ENCODE results near the gene ZBED4. TPM values are rescaled to one million over a fixed set of nuclear protein-coding genes. Genes with fewer than 3 reads are reported as not detected.

ZBED4 gene
- total and polyA plus RNA-seq, 2 experiments from 2014 or later = 8.5 to 31.9 TPM

- Histone ChIP-seq H3K9me2 (ENCODE audit: insufficient read depth) (no peaks in the 10 kb centered on the region), H3K4me3 (no peak overlapping the region), H2AFZ (no peak overlapping the region), H4K20me1 (replicated peaks; ENCODE audit: insufficient read depth) (no peaks in the 10 kb centered on the region; the same call in 1 of the 2 replicates), H3F3A (replicated peaks; ENCODE audit: low read depth) (peaks cover 6% of the 10 kb centered on the region; the same call in 1 of the 2 replicates), H3K4me1 (ENCODE audit: insufficient read depth) (no peaks in the 10 kb centered on the region; the same call in 1 of the 2 replicates), H3K79me2 (replicated peaks; ENCODE audit: insufficient read depth) (peaks cover 17% of the 10 kb centered on the region), H3K36me3 (ENCODE audit: insufficient read depth) (no peaks in the 10 kb centered on the region), H3K4me2 (no peak overlapping the region), H3K27ac (ENCODE audit: low read depth) (no peak overlapping the region), H3K27me3 (ENCODE audit: insufficient read depth) (no peaks in the 10 kb centered on the region)
- TF ChIP-seq CREB1 (CRISPR knock-in tag; IDR thresholded peaks at IDR 0.05; ENCODE audit: low read depth) = no peak
- no peak for TF ChIP-seq EZH2phosphoT487 (IDR thresholded peaks at IDR 0.05; ENCODE audit: unreplicated experiment)
- no peak for TF ChIP-seq ZNF331 (CRISPR knock-in tag; IDR thresholded peaks at IDR 0.05; ENCODE audit: low read depth)
- TF ChIP-seq POLR2AphosphoS5 (IDR thresholded peaks at IDR 0.05; ENCODE audit: low read depth) = no peak
- no peak for TF ChIP-seq NANOG (IDR thresholded peaks at IDR 0.05; ENCODE audit: borderline replicate concordance)
- no peak for TF ChIP-seq REST (IDR thresholded peaks at IDR 0.05; ENCODE audit: unreplicated experiment)
- no peak for TF ChIP-seq EZH2 (IDR thresholded peaks at IDR 0.05; ENCODE audit: low read depth, unreplicated experiment)
- Mint-ChIP-seq H3K4me3 (no peak overlapping the region), H3K9me3 (no peaks in the 10 kb centered on the region), H3K27ac (no peak overlapping the region), H3K36me3 (ENCODE audit: low read depth) (peaks cover 2% of the 10 kb centered on the region; the same call in 1 of the 3 replicates), H3K27me3 (ENCODE audit: insufficient read depth, low read depth, poor library complexity) (peaks cover 7% of the 10 kb centered on the region), H3K4me1 (no peaks in the 10 kb centered on the region; the same call in 2 of the 3 replicates)
- DNase-seq (ENCODE audit: low spot score) (no peak), ATAC-seq (no peak)
Observed at GRCh38 chr22:49913446-49913845, 59.8 kb downstream of the ZBED4 start.

- Histone ChIP-seq H3K27me3 (ENCODE audit: insufficient read depth) (no peaks in the 10 kb centered on the region), H3K27ac (ENCODE audit: low read depth) (no peak overlapping the region), H3K79me2 (replicated peaks; ENCODE audit: insufficient read depth) (peaks cover 17% of the 10 kb centered on the region), H2AFZ (no peak overlapping the region), H3K4me3 (no peak overlapping the region), H3K4me1 (ENCODE audit: insufficient read depth) (no peaks in the 10 kb centered on the region; the same call in 1 of the 2 replicates), H3K9me2 (ENCODE audit: insufficient read depth) (no peaks in the 10 kb centered on the region), H4K20me1 (replicated peaks; ENCODE audit: insufficient read depth) (no peaks in the 10 kb centered on the region; the same call in 1 of the 2 replicates), H3K4me2 (no peak overlapping the region), H3F3A (replicated peaks; ENCODE audit: low read depth) (peaks cover 6% of the 10 kb centered on the region; the same call in 1 of the 2 replicates), H3K36me3 (ENCODE audit: insufficient read depth) (no peaks in the 10 kb centered on the region)
- ATAC-seq (no peak), DNase-seq (ENCODE audit: low spot score) (no peak)
- H3K4me1 Mint-ChIP-seq = no peaks in the 10 kb centered on the region; the same call in 2 of the 3 replicates
- no peak overlapping the region for H3K4me3 Mint-ChIP-seq
- H3K27me3 Mint-ChIP-seq (ENCODE audit: insufficient read depth, low read depth, poor library complexity) = peaks cover 7% of the 10 kb centered on the region
- H3K9me3 Mint-ChIP-seq = no peaks in the 10 kb centered on the region
- no peaks in the 10 kb centered on the region; the same call in 2 of the 3 replicates for H3K36me3 Mint-ChIP-seq (ENCODE audit: low read depth)
- no peak overlapping the region for H3K27ac Mint-ChIP-seq
- TF ChIP-seq ZNF114 (CRISPR knock-in tag; IDR thresholded peaks at IDR 0.05) (no peak), EZH2 (IDR thresholded peaks at IDR 0.05; ENCODE audit: low read depth, unreplicated experiment) (no peak), CTCF (conservative IDR thresholded peaks at IDR 0.05; ENCODE audit: low read depth in 2 of 2) (no peak), JUNB (IDR thresholded peaks at IDR 0.05; ENCODE audit: unreplicated experiment) (no peak), POLR2AphosphoS5 (IDR thresholded peaks at IDR 0.05; ENCODE audit: low read depth) (no peak), NANOG (IDR thresholded peaks at IDR 0.05; ENCODE audit: borderline replicate concordance) (no peak), ETS1 (IDR thresholded peaks at IDR 0.05) (no peak), CREB1 (CRISPR knock-in tag; IDR thresholded peaks at IDR 0.05; ENCODE audit: low read depth) (no peak), EZH2phosphoT487 (IDR thresholded peaks at IDR 0.05; ENCODE audit: unreplicated experiment) (no peak), REST (IDR thresholded peaks at IDR 0.05; ENCODE audit: unreplicated experiment) (no peak)
Observed at GRCh38 chr22:49914256-49914655, 60.6 kb downstream of the ZBED4 start.
